Stimulated activated effector memory CD8-positive, alpha-beta T cell treated with anti-CD3 and anti-CD28 coated beads, Interleukin-12 subunit alpha, Interleukin-12 subunit beta, amount 100 ng/mL, for 72 hours (primary cell): ENCODE data around the gene SUSD1.

ENCODE experiments used
- ATAC-seq: fragments of 150-1000 bp; cut with Tn5 transposase; 2 replicates; pipeline ENCODE4 v1.10.0; 2021
- DNase-seq, 2 donors: peaks; one replicate each; pipeline ENCODE4 v3.0.0; 2021 to 2022; ENCODE audit warnings: low spot score in 2 of 2
- H3K27ac Mint-ChIP-seq: one replicate; pipeline ENCODE4 v1.8.0; 2022; ENCODE audit warnings: mild to moderate bottlenecking, mixed read lengths
- H3K36me3 Mint-ChIP-seq: one replicate; pipeline ENCODE4 v1.8.0; 2022; ENCODE audit warnings: mild to moderate bottlenecking, mixed read lengths
- H3K4me1 Mint-ChIP-seq: one replicate; pipeline ENCODE4 v1.8.0; 2022; ENCODE audit warnings: mixed read lengths
- H3K4me3 Mint-ChIP-seq: one replicate; pipeline ENCODE4 v1.8.0; 2022; ENCODE audit warnings: mild to moderate bottlenecking, mixed read lengths
- H3K9me3 Mint-ChIP-seq: one replicate; pipeline ENCODE4 v1.8.0; 2022; ENCODE audit warnings: mixed read lengths

Gene SUSD1

GRCh38 chr9:112002131-112002846 lies 172.8 kb downstream of the SUSD1 start:
- Mint-ChIP-seq H3K4me1 (peaks cover 23% of the 10 kb centered on the region), H3K4me3 (no peak overlapping the region), H3K9me3 (no peaks in the 10 kb centered on the region), H3K27ac (no peak overlapping the region), H3K36me3 (no peaks in the 10 kb centered on the region)
- no peak for DNase-seq
- ATAC-seq = peak; percentile 58

GRCh38 chr9:112000743-112001142 lies 174.4 kb downstream of the SUSD1 start:
- Mint-ChIP-seq H3K4me1 (peaks cover 23% of the 10 kb centered on the region), H3K4me3 (no peak overlapping the region), H3K36me3 (no peaks in the 10 kb centered on the region), H3K9me3 (no peaks in the 10 kb centered on the region), H3K27ac (no peak overlapping the region)
- ATAC-seq (no peak), DNase-seq (no peak)

- Mint-ChIP-seq H3K27ac (no peak overlapping the region), H3K4me1 (peaks cover 25% of the 10 kb centered on the region), H3K9me3 (no peaks in the 10 kb centered on the region), H3K36me3 (no peaks in the 10 kb centered on the region), H3K4me3 (no peak overlapping the region)
- DNase-seq (no peak), ATAC-seq (no peak)
These were observed 175.8 kb downstream of the SUSD1 start for GRCh38 chr9:111999319-111999718.

- Mint-ChIP-seq H3K9me3 (no peaks in the 10 kb centered on the region), H3K4me1 (peaks cover 18% of the 10 kb centered on the region)
These were observed 177.3 kb downstream of the SUSD1 start for GRCh38 chr9:111997831-111998230.

GRCh38 chr9:111994831-111995458 lies 180.2 kb downstream of the SUSD1 start:
- peaks cover 16% of the 10 kb centered on the region for H3K4me1 Mint-ChIP-seq
- ATAC-seq = peak; percentile 67
- H3K27ac Mint-ChIP-seq = no peak overlapping the region
- H3K9me3 Mint-ChIP-seq = peaks cover 3% of the 10 kb centered on the region
- H3K4me3 Mint-ChIP-seq = no peak overlapping the region
- no peak for DNase-seq
- no peaks in the 10 kb centered on the region for H3K36me3 Mint-ChIP-seq

More at GRCh38 chr9:111997831-111998230, 177.3 kb downstream of the SUSD1 start:
- H3K4me3 Mint-ChIP-seq = no peak overlapping the region
- ATAC-seq (no peak), DNase-seq (no peak)
- H3K36me3 Mint-ChIP-seq = no peaks in the 10 kb centered on the region
- H3K27ac Mint-ChIP-seq = no peak overlapping the region

GRCh38 chr9:111993319-111993718 lies 181.8 kb downstream of the SUSD1 start:
- H3K27ac Mint-ChIP-seq = no peak overlapping the region
- H3K4me1 Mint-ChIP-seq = peaks cover 16% of the 10 kb centered on the region
- DNase-seq (no peak), ATAC-seq (no peak)
- H3K4me3 Mint-ChIP-seq = no peak overlapping the region
- H3K9me3 Mint-ChIP-seq = peaks cover 3% of the 10 kb centered on the region
- H3K36me3 Mint-ChIP-seq = no peaks in the 10 kb centered on the region

GRCh38 chr9:111992523-111992922 lies 182.6 kb downstream of the SUSD1 start:
- Mint-ChIP-seq H3K27ac (peak overlapping the region; percentile 32), H3K4me1 (peaks cover 16% of the 10 kb centered on the region), H3K9me3 (peaks cover 3% of the 10 kb centered on the region), H3K36me3 (no peaks in the 10 kb centered on the region), H3K4me3 (no peak overlapping the region)
- DNase-seq (no peak), ATAC-seq (peak; percentile 100)

GRCh38 chr9:111991179-111991578 lies 183.9 kb downstream of the SUSD1 start:
- DNase-seq (no peak), ATAC-seq (no peak)
- Mint-ChIP-seq H3K4me1 (peaks cover 24% of the 10 kb centered on the region), H3K4me3 (no peak overlapping the region), H3K9me3 (peaks cover 3% of the 10 kb centered on the region), H3K36me3 (no peaks in the 10 kb centered on the region), H3K27ac (no peak overlapping the region)
